Psoas muscle (tissue), 8 donors: ENCODE results near the gene AZIN2. TPM values are rescaled to one million over a fixed set of nuclear protein-coding genes. Genes with fewer than 3 reads are reported as not detected.

ENCODE experiments used
- ATAC-seq, 4 donors: fragments of 200-7000 bp; cut with Tn5 transposase; one replicate each; pipeline ENCODE4 v1.9.1; 2020; ENCODE audit warnings: moderate library complexity in 3 of 4, mild to moderate bottlenecking in 2 of 4
- DNase-seq, 2 donors: peaks; one replicate each; pipeline ENCODE4 v3.0.0-alpha.2; 2020
- H3K27ac ChIP-seq: fragments of 200-600 bp; one replicate; pipeline ENCODE4 v1.8.0; 2022
- H3K27me3 ChIP-seq, 3 donors: fragments of 200-600 bp in 1 of 3; one replicate each; pipeline versions ENCODE4 v1.6.1 to v1.8.0; 2013 to 2022; ENCODE audit warnings: low read length in 2 of 3, mild to moderate bottlenecking in 2 of 3, moderate library complexity in 1 of 3; ENCODE audit not compliant: insufficient read depth in 3 of 3
- H3K36me3 ChIP-seq, 2 donors: fragments of 200-600 bp in 1 of 2; one replicate each; pipeline versions ENCODE4 v1.6.1 to v1.8.0; 2013 to 2022; ENCODE audit warnings: low read depth in 1 of 2, mild to moderate bottlenecking in 1 of 2, moderate library complexity in 1 of 2; ENCODE audit not compliant: insufficient read depth in 1 of 2
- H3K4me1 ChIP-seq: fragments of 200-600 bp; one replicate; pipeline ENCODE4 v1.8.0; 2022
- H3K4me3 ChIP-seq: fragments of 200-600 bp; one replicate; pipeline ENCODE4 v1.8.0; 2022; ENCODE audit warnings: mild to moderate bottlenecking
- H3K9me3 ChIP-seq: fragments of 200-600 bp; one replicate; pipeline ENCODE4 v1.8.0; 2022
- WGBS, 3 donors: extraction: QIAGEN DNeasy Blood & Tissue Kit; methylation state at CpG; one replicate each; pipeline versions ENCODE4 v1.1.6 to v1.1.7; 2013; 5-methylcytosine and 5-hydroxymethylcytosine counted together
- intact Hi-C, 2 donors: fragments of 100-400 bp; cut with DNase I; formaldehyde crosslinking; loops; one replicate each; pipeline versions ENCODE4 v1.11.0 to v1.14.2; 2022
- polyA plus RNA-seq, 3 donors: library from polyadenylated mRNA; stranded (reverse); fragments of 200-250 nt; gene quantifications; one replicate each; pipeline ENCODE4 v1.2.3, GENCODE V29; 2013
- total RNA-seq, 4 donors: library from RNA; stranded (reverse); fragmentation: NEBNext Ultra II Directional in 2 of 4; extraction: Animal tissue kit (Norgen Biotek cat#: 25700) in 2 of 4; gene quantifications; one replicate each; pipeline versions ENCODE4 v1.2.1 to v1.2.4, GENCODE V29; 2021 to 2023
- TF ChIP-seq, protein P1 (sequence below): fragments of 200-600 bp; IDR thresholded peaks from one replicate; pipeline ENCODE4 v1.8.0; 2022; ENCODE audit warnings: antibody characterized with exemption
- donor health status: healthy with polysubstance abuse.
- donor health status: DM: no; HTN: no; CAD: no; lungs with moderate emphysema.
- donor health status: Bipolar disorder and iron deficiency.
- donor health status: healthy.
- donor health status: DM: yes; HTN: yes; CAD: no.
- donor health status: DM: no; HTN: no; CAD: no.
- donor health status: DM: no; HTN: no; CAD: no.
- donor health status: DM: yes; HTN: yes; CAD: no.

The AZIN2 gene
- total and polyA plus RNA-seq, 7 donors: 0.17 to 3.5 (median 0.96) TPM

DNA sequence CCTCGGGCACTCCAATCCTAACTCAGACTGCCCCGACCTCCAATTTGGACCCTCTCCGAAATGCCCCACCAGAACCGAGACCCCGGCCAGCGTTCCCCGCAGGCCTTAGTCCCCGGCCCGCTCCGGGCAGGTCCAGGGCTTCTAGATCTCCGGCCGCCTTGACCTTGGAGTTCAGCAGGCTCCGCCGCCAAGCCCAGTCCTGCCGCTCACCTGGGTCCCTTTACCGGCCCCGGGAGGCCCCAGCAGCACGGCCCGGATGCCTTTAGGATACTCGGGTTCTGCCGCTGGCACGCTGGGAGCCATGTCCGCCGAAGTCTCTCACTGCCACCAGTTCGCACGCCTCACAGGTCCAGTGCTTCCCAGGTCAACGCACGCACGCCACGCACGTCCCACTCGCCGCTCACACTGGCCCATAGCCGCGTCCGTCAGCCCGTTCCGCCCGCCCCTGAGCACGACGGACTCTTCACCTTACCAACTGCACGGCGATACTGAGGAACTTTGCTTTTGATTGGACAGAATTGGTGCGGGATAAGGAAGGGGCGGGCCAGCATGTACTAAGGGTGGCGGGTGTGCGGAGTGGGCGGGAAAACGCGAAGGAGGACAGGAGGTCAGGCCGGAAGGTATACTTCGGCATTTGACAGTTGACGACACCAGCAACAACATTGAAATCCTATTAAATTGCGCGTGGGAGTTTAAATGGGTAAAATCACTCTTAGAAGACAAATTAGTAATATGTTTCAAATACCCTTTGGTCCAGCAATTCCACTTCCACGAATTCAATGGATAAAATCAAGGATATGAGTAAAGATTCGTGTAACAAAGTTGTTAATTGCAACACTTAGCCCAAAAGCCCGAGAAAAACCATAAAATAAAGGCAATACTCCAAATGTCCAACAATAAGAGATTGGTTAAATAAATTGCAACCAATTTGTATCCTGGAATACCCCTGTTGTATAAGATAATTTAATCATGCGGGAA, 44.1 kb upstream of the AZIN2 start, which contains the start of gene AK2:
Gene AK2 (minus strand): TSS at position 358 of the 978 bp plus-strand sequence. CDS start 55 bp downstream, at position 303.
- Histone ChIP-seq H3K27me3 (no peaks in the 10 kb centered on the region), H3K9me3 (no peaks in the 10 kb centered on the region), H3K27ac (peak within 1 kb of the TSS; percentile 98), H3K4me3 (peak within 1 kb of the TSS; percentile 99), H3K4me1 (peaks cover 35% of the 10 kb centered on the region), H3K36me3 (peaks cover 0 to 14% of the 10 kb centered on the region in 2 donors)
- DNase-seq (peak; percentile 96 to 98), ATAC-seq (peak; percentile 98 to 99 (median 98))
- TF ChIP-seq, protein P1, sequence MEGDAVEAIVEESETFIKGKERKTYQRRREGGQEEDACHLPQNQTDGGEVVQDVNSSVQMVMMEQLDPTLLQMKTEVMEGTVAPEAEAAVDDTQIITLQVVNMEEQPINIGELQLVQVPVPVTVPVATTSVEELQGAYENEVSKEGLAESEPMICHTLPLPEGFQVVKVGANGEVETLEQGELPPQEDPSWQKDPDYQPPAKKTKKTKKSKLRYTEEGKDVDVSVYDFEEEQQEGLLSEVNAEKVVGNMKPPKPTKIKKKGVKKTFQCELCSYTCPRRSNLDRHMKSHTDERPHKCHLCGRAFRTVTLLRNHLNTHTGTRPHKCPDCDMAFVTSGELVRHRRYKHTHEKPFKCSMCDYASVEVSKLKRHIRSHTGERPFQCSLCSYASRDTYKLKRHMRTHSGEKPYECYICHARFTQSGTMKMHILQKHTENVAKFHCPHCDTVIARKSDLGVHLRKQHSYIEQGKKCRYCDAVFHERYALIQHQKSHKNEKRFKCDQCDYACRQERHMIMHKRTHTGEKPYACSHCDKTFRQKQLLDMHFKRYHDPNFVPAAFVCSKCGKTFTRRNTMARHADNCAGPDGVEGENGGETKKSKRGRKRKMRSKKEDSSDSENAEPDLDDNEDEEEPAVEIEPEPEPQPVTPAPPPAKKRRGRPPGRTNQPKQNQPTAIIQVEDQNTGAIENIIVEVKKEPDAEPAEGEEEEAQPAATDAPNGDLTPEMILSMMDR: no peak
- 5 to 7% (median 5%) methylated on average over 59 of the region's 59 CpGs for WGBS, 3 donors
- intact Hi-C loops: no loop called here

DNA sequence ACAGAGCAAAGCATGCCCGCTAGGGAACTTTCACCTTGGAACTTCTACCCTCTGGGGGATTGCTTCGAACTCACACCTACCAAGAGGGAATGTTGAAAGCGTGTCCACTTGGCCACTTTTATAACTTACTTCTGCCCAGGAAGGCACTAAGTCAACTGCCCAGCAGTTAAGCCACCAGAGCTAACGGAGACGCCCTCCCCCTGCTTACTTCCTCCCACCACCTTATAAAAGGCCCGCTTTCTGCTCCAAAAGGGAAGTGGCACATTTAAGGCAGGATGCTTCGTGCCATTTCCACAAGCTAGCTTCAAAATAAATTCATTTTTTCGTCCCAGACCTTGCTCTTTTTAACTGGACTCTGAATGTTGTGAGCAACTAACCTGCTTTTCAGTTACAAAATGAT, 41.1 kb upstream of the AZIN2 start:
- intact Hi-C loops: no loop called here
- no peak for DNase-seq
- no peak overlapping the region for H3K27ac ChIP-seq

DNA sequence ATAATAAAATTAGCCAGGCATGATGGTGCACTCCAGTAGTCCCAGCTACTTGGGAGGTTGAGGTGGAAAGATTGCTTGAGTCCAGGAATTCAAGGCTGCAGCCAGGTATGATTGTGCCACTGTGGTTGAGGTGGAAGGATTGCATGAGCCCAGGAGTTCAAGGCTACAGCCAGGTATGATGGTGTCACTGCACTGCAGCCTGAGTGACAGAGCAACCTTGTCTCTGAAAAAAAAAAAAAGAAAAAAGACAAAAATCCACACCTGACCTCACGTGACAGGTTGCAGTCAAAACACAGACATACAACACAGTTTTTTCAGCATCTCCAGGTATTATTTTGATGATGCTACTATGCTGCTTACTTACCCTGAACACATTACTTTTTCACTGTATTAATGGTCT, 39.9 kb upstream of the AZIN2 start:
- ATAC-seq (no peak), DNase-seq (no peak)
- Histone ChIP-seq H3K4me1 (peaks cover 12% of the 10 kb centered on the region), H3K4me3 (no peak overlapping the region), H3K36me3 (no peaks in the 10 kb centered on the region), H3K27ac (no peak overlapping the region), H3K27me3 (no peaks in the 10 kb centered on the region), H3K9me3 (no peaks in the 10 kb centered on the region)
- 82 to 96% (median 94%) methylated on average over 1 of the region's 1 CpG for WGBS, 3 donors
- TF ChIP-seq, protein P1: no peak
- intact Hi-C loops: no loop called here

More for the DNA sequence above, 41.1 kb upstream of the AZIN2 start:
- 63 to 75% (median 67%) methylated on average over 8 of the region's 8 CpGs for WGBS, 3 donors
- Histone ChIP-seq H3K9me3 (no peaks in the 10 kb centered on the region), H3K4me1 (peaks cover 21% of the 10 kb centered on the region), H3K36me3 (peaks cover 0 to 4% of the 10 kb centered on the region in 2 donors), H3K27me3 (no peaks in the 10 kb centered on the region), H3K4me3 (no peak overlapping the region)
- TF ChIP-seq, protein P1: no peak
- ATAC-seq: no peak

DNA sequence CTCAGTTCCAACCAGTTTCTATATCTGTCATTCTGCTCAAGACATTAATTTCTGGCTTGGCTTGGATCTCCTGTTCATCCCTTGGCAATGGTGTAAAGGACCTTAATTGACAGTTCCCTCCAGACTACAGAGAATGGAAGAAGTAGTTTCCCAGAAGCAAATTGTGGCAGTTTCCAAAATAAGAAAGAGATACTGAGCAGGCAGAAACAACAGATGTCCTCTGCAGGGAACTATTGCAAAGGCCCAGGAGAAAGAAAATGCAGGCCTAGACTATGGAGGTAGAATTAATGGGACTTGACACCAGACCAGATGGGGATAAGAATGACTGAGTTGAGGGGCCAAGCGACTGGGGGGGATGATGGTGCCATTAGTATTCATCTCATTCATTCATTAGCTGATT, 38.1 kb upstream of the AZIN2 start:
- no peaks in the 10 kb centered on the region for H3K27me3 ChIP-seq
- no peaks in the 10 kb centered on the region for H3K36me3 ChIP-seq
- peaks cover 10% of the 10 kb centered on the region for H3K4me1 ChIP-seq
- intact Hi-C loops: no loop called here
- no peaks in the 10 kb centered on the region for H3K9me3 ChIP-seq
- WGBS, 3 donors: 61 to 91% (median 88%) methylated on average over 1 of the region's 1 CpG
- H3K4me3 ChIP-seq: no peak overlapping the region
- ATAC-seq (no peak), DNase-seq (no peak)
- TF ChIP-seq, protein P1: no peak
- H3K27ac ChIP-seq: no peak overlapping the region
